Islet precursor cell (in vitro differentiated cells): Measurements from ENCODE around the gene CPZ.
A peak's percentile ranks its signal among the peaks of the same experiment; 100 is the strongest.

ENCODE experiments used
- DNase-seq: peaks from one replicate; pipeline ENCODE4 v3.0.0-alpha.2; 2018

Gene CPZ

DNA sequence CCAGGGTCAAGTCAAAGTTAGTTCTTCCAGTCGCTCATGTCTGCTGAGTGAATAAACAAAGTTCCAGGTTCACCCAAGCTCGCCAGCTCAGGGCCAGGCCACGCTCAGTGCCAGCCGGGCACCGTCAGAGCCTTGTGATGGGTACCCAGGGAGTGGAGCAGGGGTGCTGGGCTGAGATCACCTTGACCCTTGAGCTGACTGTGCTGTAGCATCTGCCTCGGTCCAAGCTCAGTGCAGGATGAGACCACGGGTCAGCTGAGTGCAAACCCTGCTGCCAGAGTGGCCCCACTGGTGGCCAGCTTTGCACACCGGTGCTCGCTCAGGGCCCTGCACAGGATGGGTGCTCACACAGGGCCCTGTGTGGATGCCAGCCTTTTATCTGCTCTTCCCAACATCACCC lies 4.3 kb downstream of the CPZ start:
- no peak for DNase-seq

DNA sequence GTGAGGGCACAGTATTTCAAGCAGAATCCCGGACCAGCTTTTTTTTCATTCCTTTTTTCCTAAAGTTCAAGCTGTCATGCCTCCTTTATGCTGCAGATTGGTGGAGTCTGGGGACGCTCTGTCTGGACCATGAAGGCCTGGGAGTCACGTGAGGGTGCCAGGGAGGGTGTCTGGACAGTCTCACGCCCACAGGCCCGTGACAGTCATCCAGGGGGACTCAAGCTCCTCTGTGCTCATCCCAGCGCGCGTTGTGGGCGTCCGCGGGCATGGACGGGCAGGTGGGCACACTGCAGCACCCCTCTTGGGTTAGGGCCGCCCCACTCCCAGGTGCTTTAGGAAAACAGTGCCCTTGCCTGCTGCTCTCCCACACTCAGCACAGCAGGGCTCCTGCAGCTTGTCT lies 4.8 kb downstream of the CPZ start:
- DNase-seq = no peak

DNA sequence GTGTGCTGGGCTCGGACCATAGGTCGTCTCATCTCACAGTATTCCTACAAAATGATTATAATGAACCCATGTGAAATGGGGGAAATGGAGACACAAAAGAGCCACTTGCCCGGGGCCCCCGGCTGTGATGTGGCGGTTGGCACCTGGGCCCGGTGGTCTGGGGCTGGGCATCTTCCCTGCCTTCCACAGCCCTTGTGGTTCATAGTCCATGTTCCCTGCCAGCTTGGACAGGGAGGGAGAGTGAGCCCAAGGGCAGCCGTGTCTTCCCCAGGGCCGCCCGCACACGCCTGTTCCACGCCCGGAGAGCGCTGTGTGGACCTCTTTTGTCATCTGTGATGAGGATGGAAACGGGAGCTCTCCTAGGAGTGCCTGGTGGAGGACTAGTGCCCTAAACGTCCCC lies 5.2 kb downstream of the CPZ start:
- no peak for DNase-seq

DNA sequence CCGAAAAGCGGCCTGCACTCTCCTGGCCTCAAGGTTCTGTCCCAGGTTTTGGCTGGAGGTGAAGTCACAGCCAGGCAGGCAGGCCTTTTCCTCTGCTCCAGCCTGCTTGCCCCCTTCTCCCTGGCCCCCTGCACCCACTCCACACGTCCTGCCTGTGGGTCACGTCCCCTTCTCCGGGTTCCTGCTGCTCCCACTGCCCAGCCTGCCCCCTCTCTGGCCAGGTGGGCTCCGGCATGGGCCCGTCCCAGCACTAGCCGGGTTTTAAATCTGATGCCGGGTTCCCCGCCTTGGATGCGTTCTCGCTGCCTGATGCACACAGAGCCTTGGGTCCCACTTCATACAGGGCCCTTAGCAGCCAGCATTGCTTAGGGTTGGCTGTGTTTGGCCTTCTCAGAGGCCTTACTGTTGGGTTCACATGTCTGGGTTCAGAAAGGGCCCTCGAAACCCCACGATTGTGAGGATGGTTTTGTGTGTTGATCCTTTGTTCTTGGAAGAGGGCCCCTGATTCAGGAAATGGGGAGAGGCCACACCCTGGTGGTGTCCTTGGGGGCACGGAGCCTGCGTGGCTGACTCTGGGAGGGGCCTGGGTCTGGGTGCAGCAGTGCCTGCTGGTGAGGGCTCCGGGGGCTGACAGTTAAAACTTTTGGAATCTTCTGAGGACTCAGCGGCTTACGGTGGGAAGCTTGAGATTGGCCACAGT lies 6.0 kb downstream of the CPZ start:
- DNase-seq = no peak

DNA sequence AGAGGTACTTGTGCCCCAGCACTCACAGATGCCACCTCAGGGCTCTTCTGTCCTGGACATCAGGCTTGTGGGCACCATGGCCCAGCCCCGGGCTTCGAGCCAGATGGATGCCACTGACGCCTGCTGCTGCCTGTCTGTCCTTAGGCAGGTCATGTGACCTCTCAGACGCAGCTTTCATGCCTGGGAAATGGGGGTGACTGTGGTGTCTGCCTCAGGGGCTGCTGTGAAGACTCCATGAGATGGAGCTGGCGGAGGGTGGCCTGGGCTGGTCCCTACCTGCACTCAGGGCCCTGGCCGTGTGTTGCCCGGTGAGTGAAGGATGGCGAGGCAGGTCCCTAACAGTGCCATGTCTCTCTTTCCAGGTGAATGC lies 6.5 kb downstream of the CPZ start:
- DNase-seq = no peak

DNA sequence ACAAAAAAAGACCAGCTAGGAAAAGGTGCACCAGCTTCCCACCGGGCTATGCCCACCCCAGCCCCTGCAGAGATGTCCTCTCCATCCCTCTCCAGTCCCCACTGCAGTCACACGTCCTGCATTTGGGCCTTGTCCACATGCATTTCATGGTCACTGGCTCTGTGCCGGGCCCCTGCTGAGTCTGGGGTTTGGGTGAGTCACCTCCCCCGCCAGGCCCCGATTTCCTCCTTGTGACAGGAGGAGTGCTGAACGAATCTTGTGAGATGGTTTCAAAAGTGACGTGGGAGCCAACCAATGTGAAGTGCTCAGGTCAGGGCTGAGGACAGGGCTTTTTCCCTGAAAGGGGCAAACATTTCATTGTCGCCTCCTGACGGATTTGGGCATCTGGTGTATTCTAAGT lies 7.1 kb downstream of the CPZ start:
- no peak for DNase-seq

DNA sequence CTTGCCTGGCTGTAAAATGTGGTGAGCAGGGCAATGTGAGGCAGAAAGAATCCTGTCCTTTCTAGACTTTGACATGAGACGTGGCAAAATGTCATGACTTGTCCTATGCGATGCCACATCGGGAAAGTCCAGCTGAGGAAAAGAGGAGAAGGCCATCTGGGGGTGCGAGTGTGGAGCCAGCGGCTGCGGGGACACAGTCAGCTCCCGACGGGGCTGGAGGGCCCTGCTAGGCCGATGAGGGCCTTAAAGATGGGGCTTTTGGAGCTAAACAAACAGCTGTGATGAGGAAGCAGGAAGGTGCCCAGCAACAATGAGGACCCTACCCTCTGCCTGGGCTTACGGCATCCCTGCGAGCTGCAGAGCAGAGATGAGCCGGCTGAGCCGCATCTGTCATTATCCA lies 7.7 kb downstream of the CPZ start:
- no peak for DNase-seq

DNA sequence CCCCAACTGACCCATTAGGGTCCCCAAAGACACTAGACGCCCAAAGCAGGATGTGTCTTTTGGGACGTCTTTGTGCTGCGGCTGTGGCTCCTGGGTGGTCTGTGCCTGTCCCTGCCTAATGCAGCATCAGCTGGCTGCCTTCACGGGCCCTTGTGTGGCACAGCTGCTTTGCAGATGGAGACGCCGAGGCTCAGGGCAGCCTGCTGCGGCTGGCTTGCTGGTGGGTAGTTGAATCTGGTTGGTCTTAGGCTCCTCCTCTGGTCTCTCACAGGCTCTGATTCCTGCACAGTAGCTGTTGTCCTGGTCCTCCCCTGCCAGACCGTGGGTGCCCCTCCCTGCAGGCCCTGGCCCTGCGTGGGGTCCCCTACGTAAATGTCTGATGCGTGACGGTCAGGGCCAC lies 8.1 kb downstream of the CPZ start:
- DNase-seq = no peak

DNA sequence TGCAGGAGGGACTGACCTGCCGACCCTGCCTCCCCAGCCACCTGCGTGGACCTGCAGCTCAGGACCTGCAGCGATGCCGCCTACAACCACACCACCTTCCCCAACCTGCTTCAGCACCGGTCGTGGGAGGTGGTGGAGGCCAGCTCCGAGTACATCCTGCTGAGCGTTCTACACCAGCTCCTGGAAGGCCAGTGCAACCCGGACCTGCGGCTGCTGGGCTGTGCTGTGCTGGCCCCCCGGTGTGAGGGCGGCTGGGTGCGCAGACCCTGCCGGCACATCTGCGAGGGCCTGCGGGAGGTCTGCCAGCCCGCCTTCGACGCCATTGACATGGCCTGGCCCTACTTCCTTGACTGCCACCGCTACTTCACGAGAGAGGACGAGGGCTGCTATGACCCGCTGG lies 8.5 kb downstream of the CPZ start:
- DNase-seq = no peak

DNA sequence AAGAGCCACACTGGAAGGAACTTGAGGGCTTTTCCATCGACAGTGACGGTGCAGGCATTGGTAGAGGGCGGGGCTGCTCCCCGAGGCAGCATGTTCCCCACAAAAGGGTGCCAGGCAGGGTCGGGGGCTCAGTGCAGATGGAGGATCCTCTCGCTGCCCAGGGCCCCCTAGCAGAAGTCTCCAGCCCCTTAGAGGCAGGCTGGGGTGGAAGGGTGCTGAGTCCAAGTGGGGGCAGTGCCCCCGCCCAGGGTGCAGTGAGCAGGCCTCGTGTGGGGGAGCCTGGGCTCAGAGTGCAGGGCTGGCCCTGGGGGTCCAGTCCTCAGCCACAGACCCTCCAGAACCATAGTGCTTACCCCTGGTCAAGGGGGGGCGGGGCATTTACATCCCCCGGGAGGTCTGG lies 9.0 kb downstream of the CPZ start:
- DNase-seq = no peak

DNA sequence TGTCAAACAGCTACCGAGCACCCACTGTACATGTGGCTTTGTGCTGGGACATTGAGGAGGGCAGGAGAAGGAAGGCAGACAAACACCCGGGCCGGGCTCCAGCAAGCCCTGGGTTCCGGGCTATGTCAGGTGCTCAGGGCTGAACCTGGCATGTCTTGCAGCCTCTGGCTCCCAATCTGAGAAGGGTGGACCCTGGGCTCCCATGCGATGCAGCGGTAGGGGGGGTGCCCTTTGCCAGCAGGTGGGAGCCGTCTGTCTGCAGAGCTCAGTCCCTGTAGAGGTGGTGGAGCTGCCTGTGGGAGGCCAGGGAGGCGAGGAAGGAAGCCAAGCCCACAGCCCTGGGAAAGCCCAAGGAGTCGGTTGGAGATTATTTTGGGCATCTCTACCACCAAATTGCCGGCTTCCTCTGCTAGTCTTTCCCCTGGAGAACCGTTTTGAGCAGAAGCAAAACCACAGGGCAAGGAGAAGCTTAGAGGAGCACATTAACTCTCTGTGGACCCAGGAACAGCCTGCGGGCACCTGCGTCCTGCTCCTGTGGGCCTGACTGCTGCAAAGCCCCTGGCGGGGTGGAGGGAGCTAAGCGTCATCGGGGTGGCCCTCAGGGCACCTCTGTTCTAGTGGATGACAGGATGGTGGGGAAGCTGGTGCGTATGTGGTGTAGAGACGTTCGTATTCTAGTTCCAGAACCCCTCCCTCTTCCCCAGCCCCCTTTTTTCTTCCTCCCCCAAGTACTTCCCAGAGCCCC lies 10.3 kb downstream of the CPZ start:
- no peak for DNase-seq

DNA sequence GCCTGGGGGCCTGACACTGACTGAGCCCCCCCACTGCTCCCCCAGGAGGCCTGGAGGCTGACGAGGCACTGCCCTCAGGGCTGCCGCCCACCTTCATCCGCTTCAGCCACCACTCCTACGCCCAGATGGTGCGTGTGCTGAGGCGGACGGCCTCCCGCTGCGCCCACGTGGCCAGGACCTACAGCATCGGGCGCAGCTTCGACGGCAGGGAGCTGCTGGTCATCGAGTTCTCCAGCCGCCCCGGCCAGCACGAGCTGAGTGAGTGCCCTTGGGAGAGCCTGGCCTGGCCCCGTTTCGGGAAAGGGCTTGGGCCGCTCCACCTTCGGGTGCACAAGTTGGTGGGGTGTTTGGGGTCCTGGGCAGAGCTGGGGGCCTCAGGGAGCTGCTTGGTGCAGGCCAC lies 11.4 kb downstream of the CPZ start:
- no peak for DNase-seq

DNA sequence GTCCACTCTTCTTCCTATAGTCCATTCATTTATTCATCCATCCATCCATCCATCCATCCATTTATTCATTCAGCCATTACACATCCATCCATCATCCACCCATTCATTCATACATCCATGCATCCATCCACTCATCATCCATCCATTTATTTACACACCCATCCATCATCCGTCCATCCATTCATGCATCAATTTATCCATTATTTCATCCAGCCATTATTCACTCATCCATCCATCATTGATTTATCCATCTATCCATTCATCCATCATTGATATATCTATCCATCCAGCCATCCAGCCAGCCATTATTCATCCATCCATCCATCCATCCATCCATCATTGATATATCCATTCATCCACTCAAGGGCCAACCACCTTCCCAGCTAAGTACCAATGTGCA lies 12.7 kb downstream of the CPZ start:
- DNase-seq = no peak

DNA sequence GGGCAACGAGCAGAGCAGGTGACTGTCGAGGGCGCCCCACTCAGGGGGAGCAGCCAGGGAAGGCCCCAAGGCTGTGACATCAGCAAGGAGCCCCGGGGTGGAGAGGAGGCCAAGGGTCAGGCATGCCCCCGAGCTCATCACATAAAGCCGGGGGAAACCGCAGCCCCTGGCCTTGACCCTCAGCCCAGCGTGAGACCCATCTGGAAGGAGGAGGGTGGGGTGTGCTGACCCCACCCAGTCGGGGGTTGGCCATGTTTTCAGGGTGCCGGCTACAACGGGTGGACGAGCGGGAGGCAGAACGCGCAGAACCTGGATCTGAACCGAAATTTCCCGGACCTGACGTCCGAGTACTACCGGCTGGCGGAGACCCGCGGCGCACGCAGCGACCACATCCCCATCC lies 13.9 kb downstream of the CPZ start:
- no peak for DNase-seq

DNA sequence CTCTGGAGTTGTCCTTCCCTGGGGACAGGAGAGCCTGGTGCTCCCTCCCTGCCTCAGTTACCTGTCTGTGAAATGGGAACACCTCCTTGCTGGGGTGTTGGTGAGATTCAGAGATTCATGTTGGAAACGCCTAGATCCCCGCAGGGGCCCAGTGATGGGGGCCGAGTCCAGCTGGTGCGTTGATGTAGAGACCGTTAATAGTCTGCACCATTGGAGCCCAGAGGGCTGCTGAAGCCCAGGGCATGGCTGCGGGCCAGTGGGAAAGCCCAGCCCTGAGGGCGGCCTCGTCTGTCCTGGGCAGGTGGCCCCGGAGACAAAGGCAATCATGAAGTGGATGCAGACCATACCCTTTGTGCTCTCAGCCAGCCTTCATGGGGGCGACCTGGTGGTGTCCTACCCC lies 14.4 kb downstream of the CPZ start:
- DNase-seq = no peak

DNA sequence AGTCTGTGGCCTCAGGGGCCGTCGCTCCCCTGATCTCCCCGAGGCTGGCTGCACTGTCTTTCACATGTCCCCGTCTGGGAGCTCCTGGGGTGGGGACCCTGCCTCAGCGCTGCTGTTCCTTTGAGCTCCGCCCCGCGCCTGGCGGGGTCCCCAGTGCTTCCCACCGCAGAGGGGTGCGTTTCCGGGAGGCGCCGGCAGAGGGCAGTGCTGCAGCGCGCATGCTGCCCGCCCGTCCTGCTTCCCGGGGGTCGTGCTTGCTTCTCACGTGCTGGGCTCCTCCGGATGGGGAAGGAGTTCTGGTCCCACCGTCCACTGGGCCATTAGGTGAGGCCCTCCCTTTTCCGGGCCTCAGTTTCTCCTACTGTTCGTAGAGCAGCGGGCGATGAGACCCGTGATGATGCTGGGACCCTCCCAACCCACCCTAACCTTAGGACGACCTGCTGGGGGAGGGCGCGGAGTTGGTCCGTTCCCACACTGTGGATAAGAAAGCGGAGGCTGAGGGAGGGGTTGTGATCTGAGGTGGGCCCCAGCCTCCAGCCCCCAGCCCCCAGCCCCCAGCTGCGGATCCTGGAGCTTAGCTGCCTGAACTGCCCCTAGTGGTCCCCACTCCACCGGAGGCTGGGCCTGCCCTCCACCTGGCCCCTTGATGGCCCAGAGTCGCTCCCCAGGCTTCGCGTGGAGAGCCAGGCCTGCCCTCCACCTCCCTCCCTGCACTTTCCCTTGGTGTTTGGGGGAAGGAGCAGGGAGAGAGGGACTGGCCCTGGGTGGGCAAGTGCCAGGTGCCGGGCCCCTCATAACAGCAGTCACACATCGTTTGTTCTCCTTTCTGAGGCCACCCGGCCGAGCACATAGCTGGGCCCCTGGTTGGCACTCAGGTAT lies 15.3 kb downstream of the CPZ start:
- peak; percentile 76 for DNase-seq

DNA sequence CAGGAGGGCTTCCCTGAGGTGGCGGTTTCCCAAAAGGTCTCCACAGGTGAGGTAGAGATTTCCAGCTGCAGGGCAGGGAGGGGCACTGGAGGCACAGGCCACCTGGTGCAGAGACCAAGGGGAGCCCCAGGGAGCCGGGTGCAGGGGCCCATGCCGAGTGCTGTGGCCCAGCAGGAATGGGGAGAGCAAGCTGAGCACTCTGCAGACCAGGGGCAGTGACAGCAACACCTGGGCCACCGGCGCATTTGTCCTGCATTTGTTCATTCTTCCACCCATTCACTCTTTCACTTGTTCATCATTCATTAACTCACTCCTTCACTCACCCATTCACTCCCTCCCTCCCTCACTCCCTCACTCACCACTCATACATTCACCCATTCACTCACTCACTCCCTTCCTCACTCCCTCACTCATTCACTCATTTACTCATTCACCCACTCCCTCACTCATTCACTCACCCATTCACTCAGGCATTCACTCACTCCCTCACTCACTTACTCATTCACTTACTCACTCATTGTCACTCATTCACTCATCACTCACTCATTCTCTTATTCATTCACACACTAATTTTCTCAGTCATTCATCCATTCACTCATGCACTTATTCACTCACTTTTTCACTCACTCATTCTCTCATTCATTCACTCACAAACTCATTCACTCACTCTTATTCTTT lies 16.3 kb downstream of the CPZ start:
- DNase-seq = no peak

DNA sequence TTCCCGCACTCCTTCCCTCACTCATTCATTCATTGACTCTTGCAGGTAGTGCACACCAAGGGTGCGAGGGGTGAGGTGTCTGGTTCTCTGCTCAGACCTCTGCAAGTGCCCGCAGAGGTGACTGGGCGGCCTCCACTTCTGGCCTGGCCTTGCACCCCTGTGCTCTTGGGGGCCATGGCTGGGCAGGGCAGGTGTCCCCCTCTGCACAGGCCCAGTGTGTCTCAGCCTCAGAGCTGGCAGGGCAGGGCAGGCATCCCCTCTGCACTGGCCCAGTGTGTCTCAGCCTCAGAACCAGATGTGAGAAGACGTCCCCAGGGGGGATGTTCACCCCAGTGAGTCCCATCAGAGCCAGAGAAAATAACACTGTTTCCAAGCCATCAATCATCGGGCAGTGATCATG lies 16.8 kb downstream of the CPZ start:
- no peak for DNase-seq

DNA sequence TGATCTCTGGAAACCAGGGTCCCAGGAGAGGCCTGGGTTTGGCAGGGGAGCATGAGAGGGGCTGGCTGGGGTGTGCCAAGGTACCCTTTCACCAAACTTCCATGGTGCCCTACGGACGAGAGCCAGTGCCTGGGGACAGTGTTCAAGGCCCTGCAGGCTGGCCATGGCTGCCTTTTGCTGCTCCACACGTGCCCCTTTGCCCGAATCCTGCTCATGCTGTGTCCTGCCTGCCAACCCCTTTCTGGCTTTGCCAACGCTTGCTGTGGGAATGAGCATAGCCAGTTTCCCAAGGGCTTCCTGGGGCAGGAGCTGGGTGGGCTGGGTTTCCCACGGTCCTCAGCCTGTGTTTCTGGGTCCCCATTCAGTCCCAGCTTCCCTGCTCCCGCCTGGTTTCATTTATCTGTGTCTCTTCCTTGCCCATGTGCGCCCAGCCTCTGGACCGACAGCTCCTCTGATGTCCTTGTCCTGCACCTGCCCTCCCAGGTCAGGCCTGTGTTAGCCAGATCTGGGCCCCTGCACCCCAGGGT lies 17.3 kb downstream of the CPZ start:
- no peak for DNase-seq

DNA sequence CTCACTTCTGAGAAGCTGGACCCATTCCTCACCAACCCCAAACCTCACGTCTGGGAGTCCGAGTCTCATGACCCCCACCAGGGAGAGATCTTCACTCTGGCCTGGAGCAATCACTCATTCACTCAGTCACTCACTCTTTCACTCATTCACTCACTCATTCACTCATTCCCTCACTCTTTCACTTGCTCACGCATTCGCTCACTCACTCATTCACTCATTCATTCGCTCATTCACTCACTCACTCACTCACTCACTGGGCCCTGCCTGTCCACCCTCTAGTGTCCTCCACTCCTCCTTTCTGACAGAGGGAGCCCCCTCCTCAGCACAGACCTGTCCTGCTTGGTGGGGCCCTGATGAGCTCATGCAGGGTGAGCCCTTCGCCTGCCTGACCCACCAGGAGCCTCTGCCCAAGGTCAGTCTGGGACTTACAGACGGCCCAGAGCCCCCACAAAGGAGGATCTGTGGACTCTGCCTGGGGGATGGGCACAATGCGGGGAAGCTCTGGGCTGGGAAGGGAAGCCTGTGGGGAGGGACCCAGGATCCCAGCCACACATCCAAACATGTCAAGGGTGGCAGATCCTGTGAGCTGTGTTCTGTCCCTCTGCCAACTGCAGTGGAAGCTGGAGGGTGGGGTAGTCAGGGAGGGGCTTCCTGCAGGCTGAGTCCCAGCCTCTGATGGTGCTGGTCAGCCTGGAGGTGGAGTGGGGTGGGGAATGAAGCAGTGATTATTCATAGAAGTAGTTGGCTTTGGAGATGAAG lies 18.5 kb downstream of the CPZ start:
- no peak for DNase-seq

DNA sequence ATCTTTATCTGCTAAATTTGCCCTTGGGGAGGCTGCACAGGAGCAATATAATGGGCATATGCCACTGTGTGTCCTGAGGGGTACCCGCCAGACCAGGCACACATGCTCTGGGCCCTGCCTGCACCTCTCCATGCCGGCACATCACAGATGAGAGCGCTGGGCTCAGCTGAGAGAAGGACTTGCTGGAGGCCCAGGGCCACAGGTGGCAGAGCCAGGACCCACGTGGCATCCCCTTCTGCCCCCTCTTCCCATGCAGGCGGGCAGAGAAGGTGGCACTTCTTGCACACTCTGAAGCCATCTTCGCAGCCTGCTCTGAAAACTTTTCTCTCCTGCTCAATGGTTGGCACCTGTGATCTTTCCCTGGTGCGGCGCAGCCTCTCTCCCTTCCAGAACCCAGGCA lies 20.1 kb downstream of the CPZ start:
- DNase-seq = no peak
